ENCODE data around the gene PARP8. TPM values are rescaled to one million over a fixed set of nuclear protein-coding genes. Genes with fewer than 3 reads are reported as not detected.
A peak's percentile ranks its signal among the peaks of the same experiment; 100 is the strongest.

PARP8 gene
- total RNA-seq, 1 experiment from 2014 or later: 1.9 TPM

DNA sequence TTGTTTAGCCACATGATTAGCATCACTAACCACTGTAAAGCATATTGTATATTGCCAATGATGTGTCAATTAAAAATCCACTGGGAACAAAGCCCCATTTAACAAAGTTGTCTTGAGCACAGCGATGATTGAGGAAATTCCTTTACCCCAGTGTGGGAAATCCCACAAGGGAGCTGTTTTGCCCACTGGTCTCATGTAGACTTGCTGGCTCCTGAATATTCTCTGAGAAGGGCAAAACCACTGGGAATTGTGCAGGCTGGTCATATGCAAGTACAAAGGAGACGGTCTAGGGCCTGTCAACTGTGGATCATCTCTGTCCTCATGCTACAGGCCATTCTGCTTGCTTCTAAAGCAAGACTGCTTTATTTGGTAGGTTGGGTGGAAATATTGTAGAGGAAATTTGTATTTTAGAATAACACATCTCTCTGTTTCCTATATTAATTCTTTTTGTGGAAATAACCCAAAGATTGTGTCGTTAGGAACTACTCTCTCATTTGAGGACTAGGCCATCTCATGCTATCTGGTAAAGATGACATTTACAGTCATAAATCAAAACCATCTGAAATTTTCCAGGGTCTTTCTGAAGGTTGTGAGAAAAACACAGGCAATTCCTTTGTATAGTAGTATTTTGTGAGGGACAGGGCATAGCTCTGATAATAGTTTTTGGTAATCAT, 60.2 kb downstream of the PARP8 start:
- DNase-seq (ENCODE audit: low read depth): no peak

DNA sequence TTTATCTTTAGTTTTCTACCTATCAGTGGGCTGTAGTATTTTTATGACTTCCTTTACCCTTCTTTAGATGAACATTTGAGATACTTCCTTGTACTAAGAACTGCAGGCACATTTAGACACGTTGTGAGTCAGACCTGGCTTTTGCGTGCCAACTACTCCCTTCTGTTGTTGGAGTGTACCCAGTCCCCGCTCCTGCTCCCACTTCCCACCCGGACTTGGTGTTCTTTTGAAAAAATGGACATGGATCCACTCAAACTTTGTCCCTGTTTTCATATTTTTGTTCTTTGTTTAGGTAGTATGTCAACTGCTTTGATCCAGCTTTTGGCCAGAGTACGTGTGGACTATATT, 60.7 kb downstream of the PARP8 start:
- peak; percentile 28 for DNase-seq (ENCODE audit: low read depth)

DNA sequence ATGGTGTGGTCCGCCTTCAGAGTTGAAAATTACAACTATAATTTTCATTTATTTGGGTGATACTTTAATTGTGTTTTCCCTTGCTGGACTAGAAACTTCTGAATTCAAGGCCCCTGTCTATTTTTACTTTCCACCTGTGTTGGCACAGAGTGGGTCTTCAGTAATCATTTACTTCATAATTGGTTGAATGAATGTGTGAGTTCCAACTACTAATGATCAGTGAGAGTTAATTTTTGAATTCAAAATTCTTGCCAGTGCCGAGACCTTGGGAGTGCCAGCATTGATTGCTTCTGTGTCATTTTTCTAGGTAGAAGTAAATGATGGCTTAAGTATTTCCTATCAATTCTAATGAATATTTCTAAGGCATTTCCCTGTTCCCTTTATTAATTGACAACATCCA, 61.4 kb downstream of the PARP8 start:
- no peak for DNase-seq (ENCODE audit: low read depth)

- no peak for DNase-seq (ENCODE audit: low read depth)
Observed at GRCh38 chr5:50730336-50730735, 63.9 kb downstream of the PARP8 start.

- no peak for DNase-seq (ENCODE audit: low read depth)
Observed at GRCh38 chr5:50730841-50731240, 64.4 kb downstream of the PARP8 start.

GRCh38 chr5:50733741-50734140, 67.3 kb downstream of the PARP8 start:
- DNase-seq (ENCODE audit: low read depth): no peak

DNA sequence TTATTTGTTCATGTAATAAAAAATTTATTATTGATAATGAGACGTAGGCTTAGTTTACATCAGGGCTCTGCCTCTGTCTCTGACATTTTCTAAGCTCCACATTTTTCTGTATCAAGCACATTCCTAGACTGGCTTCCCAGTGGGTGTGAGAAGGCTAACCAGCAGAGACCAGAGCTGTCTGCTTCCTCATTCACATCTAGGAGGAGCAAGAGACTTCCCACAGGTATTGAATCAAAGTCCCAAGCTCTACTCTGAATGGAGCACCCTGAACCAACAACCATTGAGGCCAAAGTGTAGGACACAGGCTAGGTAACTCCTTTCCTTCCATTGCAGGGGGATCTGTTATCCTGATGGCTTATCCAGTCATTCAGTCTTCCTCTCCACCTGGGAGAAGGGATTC, 72.4 kb downstream of the PARP8 start:
- DNase-seq (ENCODE audit: low read depth): no peak

DNA sequence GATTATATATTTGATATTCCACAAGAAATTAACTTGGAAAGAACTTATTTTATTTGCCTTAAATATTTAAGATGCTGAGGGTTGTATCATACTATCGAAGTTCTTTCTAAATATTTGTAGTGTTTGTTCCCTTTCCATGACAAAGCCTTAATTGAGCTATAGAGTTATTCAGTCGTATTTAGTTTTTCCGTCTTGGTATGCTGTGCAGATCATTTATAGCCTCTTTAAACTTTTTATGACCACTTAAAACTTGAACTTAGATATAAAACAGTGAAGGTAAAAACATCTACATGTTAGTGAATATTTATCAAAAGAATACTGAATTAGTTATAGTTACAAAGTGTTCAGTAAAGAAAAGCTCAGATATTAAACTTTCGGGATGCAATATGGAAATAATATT, 74.4 kb downstream of the PARP8 start:
- no peak for DNase-seq (ENCODE audit: low read depth)

- DNase-seq (ENCODE audit: low read depth): peak; percentile 33
Observed at GRCh38 chr5:50744776-50745175, 78.3 kb downstream of the PARP8 start.

DNA sequence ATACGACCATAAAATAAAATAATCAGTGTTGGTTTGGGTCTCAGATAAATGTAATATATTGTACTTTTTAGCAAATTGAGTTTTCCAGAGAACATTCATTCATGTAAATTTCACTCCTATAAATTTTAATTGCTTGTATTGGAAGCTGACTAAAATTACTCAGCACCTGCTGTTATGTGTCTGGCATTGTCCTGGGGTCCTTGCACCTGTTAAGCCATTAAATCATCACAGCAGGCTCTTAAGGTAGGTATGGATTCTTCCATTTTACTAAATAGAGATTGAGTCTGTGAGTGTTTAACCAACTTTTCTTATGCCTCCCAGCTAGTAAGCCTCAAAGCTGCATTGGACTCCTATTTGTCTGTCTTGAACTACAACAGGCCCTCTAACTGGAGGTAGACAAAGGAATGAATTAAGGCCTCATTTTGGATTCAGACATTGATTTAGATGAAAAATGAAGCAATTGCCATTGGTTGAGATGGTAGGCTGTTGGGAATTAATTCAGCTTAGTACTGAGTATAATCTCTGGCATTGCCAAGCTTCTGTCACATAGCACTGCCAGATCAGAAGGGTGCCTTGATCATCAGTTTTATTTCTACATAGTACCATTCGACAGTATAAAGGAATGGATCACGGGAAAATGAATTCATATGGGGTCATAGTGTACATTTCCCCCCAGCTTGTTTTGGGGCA, 78.9 kb downstream of the PARP8 start:
- DNase-seq (ENCODE audit: low read depth): no peak

GRCh38 chr5:50749181-50749580, 82.7 kb downstream of the PARP8 start:
- DNase-seq (ENCODE audit: low read depth): no peak

DNA sequence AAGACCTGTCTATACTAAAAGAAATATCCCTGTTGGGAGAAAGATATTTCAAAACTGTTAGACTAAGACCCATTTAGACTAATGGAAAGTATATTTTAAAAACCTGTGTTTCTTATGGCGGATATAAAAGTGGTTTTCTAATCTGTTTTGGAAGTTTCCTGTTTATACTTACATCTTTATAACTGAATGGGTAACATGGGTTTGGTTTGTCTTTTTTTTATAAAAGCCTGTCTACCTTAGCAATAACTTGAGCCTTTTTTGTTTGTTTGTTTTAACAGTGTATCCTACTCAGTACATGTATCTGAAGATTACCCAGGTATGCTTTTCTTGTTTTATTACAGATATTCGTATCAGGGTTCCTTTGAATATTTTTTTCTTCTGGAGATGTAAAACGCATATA, 83.4 kb downstream of the PARP8 start:
- DNase-seq (ENCODE audit: low read depth): no peak

DNA sequence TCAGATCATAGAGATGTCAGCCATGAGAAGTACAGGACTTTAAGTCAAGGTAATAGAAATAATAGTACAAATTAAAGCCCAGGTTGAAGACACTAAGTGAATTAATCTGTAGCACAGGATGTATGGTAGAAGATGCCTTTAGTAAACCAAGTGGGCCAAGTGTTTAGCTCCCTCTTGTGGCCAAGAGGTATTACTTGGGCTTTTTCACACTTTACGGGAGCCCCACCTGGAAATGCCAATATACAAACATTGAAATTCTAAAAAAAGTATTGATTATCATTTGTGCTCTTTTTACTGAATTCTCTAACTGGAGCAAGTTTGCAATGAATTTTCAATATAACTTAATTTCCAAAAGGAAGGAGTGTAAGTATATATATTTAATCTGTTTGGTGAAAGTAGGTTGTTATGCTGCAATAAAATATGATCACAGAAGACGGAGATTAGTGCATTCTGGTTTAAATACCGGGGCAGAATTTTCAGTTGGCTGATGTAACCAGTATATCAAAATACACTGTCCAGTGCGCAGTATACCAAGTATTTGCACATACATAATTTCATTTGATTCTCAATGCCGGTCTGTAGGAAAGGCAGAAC, 84.7 kb downstream of the PARP8 start:
- DNase-seq (ENCODE audit: low read depth): peak; percentile 20

GRCh38 chr5:50752800-50753199, 86.4 kb downstream of the PARP8 start:
- DNase-seq (ENCODE audit: low read depth): no peak

DNA sequence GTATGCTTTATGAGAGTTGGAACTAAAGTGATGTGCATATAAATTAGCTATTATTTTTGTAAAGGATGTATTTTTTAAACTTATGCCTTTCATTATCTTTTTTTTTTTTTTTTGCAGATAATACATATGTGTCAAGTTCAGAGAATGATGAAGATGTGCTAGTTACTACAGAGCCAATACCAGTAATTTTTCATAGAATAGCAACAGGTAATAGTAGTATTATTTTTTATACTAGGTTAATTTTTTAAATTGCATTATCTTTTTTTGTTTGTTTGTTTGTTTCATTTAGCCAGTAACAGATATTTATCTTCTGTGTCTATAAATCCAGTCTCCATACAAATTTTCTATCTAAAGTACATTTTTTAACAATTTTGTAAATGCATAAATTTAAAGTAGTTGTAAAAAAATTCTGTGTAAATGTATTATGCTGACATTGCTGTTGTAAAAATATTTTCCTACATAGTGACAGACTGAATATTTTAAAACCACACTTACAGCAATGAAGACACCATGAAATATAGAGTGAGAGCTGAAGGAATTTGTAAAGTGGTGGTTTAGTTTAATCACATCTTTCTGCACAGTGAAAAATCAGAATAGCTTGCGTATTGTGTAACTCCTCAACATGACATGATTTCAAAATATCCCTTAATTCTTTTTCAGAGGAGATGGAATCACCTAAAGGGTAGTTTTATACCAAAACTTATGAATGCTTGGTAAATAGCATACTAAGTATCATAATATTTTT, 93.3 kb downstream of the PARP8 start:
- DNase-seq (ENCODE audit: low read depth): no peak

DNA sequence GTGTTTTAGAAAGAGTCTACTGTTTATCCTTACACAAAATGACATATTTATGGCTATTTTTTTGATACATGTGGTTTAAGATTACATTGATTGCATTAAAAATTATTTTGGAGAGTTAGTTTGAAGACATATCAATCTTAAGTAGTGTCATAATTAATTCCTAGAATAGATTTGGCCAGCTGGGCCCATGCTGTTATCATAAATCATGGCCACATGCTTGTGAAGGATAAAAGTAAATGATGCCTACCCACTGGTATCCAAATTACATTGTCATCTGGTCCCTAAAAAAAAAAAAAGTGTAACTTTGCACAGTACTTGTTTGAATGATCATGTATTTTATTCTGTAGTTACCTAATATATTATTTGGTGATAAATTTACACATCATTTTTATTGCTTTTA, 96.9 kb downstream of the PARP8 start:
- DNase-seq (ENCODE audit: low read depth): no peak

- DNase-seq (ENCODE audit: low read depth): no peak
Observed at GRCh38 chr5:50763846-50764245, 97.4 kb downstream of the PARP8 start.

DNA sequence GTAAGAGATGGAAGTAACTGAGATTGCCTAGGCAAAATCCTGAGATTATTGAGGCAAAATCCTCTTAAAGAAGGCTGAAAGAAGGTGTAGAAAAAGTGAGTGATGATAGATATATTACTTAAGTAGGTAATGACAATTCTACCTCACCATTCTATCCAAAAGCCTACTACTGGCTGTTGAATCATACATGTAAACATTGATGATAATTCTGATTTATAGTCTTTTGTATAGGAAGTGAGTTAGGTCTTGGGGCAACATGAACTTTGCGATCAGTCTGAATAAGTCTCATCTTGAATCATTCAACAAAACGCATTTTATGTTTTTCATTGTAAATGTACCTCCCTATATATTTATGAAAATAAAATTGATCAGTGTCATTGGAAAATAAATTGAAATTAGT, 99.6 kb downstream of the PARP8 start:
- DNase-seq (ENCODE audit: low read depth): no peak

- DNase-seq (ENCODE audit: low read depth): no peak
Observed at GRCh38 chr5:50766462-50766861, 100.0 kb downstream of the PARP8 start.

DNA sequence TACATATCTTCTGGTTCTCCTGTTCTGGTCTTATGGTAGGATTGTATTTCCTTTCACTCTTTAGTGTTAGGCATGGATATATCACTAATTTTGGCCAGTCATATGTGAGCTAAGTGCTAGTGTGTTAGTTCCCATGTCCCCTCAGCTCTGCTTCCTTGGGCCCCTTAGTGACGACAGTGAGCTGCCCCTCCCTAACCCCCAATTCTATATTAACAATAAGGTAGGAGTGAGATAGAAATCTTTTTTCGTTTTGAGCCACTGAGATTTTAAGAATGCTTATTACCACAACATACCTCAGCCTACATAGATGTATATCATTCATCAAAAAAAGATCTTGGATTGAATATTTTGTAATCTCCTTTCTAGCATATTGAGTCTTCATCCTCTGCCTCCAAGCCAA, 100.5 kb downstream of the PARP8 start:
- no peak for DNase-seq (ENCODE audit: low read depth)

DNA sequence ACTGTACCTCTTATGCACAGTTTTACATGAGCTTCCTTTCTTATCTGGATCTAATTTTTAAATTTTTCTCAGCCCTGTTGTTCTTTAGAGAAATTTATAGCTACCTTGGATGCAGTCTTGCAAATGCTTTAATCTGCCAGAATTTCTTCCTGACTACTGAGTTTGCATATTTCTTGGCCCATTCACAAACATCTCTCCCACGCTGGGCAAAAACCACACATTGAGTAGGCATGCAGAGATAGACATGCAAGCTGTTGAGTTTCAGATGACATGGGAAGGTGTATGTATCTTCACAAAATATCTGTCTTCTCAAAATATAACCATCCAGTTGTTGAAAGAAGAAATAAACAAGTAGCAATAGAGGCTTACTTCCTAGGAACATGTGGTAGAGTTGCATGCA, 101.2 kb downstream of the PARP8 start:
- peak; percentile 5 for DNase-seq (ENCODE audit: low read depth)

DNA sequence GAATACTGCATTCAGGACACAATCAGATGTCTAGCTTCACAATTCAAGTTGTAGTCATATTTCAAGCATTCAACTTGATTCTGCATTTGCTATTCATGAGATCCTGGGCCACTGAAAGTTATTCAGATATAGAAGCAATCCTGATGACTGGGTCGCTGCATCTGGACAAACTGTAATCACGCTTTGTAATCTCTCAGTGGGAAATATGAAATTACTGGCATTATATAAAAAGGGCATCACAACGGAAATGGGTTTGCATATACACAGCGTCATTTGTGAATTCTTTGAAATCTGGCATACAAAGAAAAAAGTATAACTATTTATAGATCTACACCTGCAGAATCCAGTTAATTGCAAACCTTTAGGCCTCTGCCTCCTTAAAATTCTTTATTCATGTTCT, 102.2 kb downstream of the PARP8 start:
- no peak for DNase-seq (ENCODE audit: low read depth)

- DNase-seq (ENCODE audit: low read depth): no peak
Observed at GRCh38 chr5:50770441-50770840, 104.0 kb downstream of the PARP8 start.

All from M059J (cell line).